ENCODE data around the gene CAMK1D. TPM values are rescaled to one million over a fixed set of nuclear protein-coding genes. Genes with fewer than 3 reads are reported as not detected.

The CAMK1D gene
- total RNA-seq, 4 donors from 2014 or later, result 29.7 to 36.7 (median 33.3) TPM

DNA sequence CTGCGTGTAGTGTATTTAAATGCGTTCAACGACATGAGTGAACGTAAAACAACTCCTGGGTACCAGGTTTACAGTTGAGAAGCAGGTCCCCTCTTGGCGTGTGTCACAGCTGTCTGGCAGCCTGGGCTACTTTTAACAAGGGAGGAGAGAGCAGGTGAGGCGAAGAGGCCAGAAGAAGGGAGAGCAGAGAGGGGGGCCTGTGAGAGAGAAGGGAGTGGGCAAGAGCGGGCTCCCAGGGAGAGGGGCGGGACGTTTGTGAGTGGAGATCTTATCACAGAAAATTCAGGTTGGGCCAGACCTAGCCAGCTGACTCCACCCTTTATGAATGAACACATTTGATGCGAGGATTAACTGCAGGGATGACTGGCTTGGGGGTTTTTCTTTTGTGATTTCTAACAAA, 154.0 kb downstream of the CAMK1D start:
- peak in 1 of 2 donors; percentile 70 for DNase-seq (ENCODE audit: low spot score in 2 of 2)
- intact Hi-C loops (cut with DNase I; ENCODE audit: low total_unique reads), result no loop called here
- no peak for TF ChIP-seq POLR2A (IDR thresholded peaks at IDR 0.05)
- TF ChIP-seq, protein P1, sequence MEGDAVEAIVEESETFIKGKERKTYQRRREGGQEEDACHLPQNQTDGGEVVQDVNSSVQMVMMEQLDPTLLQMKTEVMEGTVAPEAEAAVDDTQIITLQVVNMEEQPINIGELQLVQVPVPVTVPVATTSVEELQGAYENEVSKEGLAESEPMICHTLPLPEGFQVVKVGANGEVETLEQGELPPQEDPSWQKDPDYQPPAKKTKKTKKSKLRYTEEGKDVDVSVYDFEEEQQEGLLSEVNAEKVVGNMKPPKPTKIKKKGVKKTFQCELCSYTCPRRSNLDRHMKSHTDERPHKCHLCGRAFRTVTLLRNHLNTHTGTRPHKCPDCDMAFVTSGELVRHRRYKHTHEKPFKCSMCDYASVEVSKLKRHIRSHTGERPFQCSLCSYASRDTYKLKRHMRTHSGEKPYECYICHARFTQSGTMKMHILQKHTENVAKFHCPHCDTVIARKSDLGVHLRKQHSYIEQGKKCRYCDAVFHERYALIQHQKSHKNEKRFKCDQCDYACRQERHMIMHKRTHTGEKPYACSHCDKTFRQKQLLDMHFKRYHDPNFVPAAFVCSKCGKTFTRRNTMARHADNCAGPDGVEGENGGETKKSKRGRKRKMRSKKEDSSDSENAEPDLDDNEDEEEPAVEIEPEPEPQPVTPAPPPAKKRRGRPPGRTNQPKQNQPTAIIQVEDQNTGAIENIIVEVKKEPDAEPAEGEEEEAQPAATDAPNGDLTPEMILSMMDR (IDR thresholded peaks at IDR 0.05), result no peak
- 41 to 50% methylated on average over 10 of the region's 10 CpGs for WGBS, 2 donors
- H3K4me3 ChIP-seq (ENCODE audit: low read depth, poor library complexity, severe bottlenecking), result no peak overlapping the region

DNA sequence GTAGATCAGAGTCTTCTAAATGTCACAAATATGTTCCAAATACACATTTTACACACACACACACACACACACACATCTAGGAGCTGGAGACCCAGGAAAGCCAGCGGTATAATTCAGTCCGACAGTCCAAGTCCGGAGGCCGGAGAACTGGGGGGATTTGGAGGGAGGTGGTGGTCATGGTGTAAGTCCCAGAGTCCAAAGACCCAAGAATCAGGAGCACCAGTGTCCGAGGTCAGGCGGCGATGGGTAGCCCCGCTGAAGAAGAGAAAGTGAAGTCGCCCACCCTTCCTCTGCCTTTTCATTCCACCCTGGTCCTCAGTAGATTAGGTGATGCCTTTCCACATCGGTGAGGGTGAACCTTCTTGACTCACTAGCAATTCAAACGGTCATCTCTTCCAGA, 154.8 kb downstream of the CAMK1D start:
- no peak for TF ChIP-seq POLR2A (IDR thresholded peaks at IDR 0.05)
- TF ChIP-seq, protein P1 (IDR thresholded peaks at IDR 0.05), result no peak
- peak in 1 of 2 donors; percentile 77 for DNase-seq (ENCODE audit: low spot score in 2 of 2)
- intact Hi-C loops (cut with DNase I; ENCODE audit: low total_unique reads), result no loop called here
- WGBS, 2 donors, result 89 to 95% methylated on average over 11 of the region's 11 CpGs
- H3K4me3 ChIP-seq (ENCODE audit: low read depth, poor library complexity, severe bottlenecking), result no peak overlapping the region

DNA sequence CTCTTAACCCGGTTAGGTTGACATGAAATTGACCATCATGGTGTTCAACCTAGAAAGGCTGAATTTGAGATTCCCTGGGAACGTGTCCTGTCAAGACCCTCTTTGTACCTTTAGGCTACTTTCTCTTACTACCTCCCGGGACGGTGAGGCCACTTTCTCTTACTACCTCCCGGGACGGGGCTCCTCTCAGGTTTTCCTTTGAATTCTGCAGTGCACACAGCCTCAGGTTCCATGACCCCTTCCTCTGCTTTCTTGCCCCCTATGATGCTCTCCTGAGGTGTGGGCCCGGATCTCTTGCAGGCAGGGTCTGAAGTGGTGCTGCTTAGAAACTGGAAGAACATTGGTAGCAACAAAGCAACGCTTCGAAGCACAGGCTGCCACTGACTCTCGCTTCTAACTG, 155.3 kb downstream of the CAMK1D start:
- TF ChIP-seq, protein P1 (IDR thresholded peaks at IDR 0.05), result no peak
- no peak for TF ChIP-seq POLR2A (IDR thresholded peaks at IDR 0.05)
- WGBS, 2 donors, result 92 to 97% methylated on average over 10 of the region's 10 CpGs
- intact Hi-C loops (cut with DNase I; ENCODE audit: low total_unique reads), result no loop called here
- DNase-seq (ENCODE audit: low spot score in 2 of 2), result peak in 1 of 2 donors; percentile 49
- H3K4me3 ChIP-seq (ENCODE audit: low read depth, poor library complexity, severe bottlenecking), result no peak overlapping the region

DNA sequence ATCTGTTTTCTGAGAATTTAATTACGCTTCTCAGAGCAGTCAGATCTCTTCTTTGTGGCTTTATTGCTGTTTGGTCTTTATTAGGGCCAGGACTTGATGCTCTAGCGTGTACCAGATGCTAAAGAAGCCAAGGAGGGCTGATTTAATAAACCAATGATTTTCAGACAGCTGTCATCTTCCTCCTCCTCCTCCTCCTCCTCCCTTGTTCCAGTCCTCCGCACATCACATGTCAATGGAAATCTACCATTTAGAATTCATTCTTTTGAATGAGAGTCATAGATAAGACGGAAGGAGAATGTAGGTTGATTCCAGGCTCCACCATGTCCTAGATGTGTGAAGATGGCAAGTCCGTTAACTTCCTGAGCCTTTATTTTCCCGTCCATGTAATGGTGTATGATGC, 156.3 kb downstream of the CAMK1D start:
- intact Hi-C loops (cut with DNase I; ENCODE audit: low total_unique reads), result no loop called here
- 88% methylated on average over 6 of the region's 6 CpGs for WGBS, 2 donors
- TF ChIP-seq POLR2A (IDR thresholded peaks at IDR 0.05), result no peak
- TF ChIP-seq, protein P1 (IDR thresholded peaks at IDR 0.05), result no peak
- no peak for DNase-seq (ENCODE audit: low spot score in 2 of 2)
- H3K4me3 ChIP-seq (ENCODE audit: low read depth, poor library complexity, severe bottlenecking), result no peak overlapping the region

- DNase-seq (ENCODE audit: low spot score in 2 of 2), result peak in 1 of 2 donors; percentile 32
- TF ChIP-seq, protein P1 (IDR thresholded peaks at IDR 0.05), result no peak
- TF ChIP-seq POLR2A (IDR thresholded peaks at IDR 0.05), result no peak
- WGBS, 2 donors, result 76 to 86% methylated on average over 10 of the region's 10 CpGs
- H3K4me3 ChIP-seq (ENCODE audit: low read depth, poor library complexity, severe bottlenecking), result no peak overlapping the region
- intact Hi-C loops (cut with DNase I; ENCODE audit: low total_unique reads), result no loop called here
These were observed 158.0 kb downstream of the CAMK1D start for GRCh38 chr10:12507165-12507850.

DNA sequence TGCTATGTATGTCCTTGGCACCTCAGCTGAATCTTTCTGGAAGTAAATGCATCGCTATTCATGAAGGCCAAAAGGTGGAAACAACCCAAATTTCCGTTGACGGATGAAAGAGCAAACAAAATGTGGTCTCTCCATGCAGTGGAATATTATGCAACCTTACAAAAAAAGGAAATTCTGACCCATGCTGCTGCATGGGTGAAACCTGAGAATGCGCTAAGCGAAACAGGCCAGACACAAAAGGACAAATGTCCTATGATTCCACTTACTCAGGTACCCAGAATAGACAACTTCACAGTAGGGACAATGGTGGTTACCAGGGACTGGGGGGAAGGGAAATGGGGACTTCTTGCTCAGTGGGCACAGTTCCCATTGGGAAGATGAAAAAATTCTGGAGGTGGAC, 158.8 kb downstream of the CAMK1D start:
- intact Hi-C loops (cut with DNase I; ENCODE audit: low total_unique reads), result no loop called here

More for the DNA sequence above, 158.8 kb downstream of the CAMK1D start:
- H3K4me3 ChIP-seq (ENCODE audit: low read depth, poor library complexity, severe bottlenecking), result no peak overlapping the region
- peak in 1 of 2 donors; percentile 7 for DNase-seq (ENCODE audit: low spot score in 2 of 2)
- 97% methylated on average over 5 of the region's 5 CpGs for WGBS, 2 donors
- TF ChIP-seq, protein P1 (IDR thresholded peaks at IDR 0.05), result no peak
